T-cell (primary cell): Measurements from ENCODE around the gene ANKRD13D. TPM values are rescaled to one million over a fixed set of nuclear protein-coding genes. Genes with fewer than 3 reads are reported as not detected.

Experiments
- ATAC-seq, 4 experiments: fragments of 200-7000 bp in 3 of 4; fragments of 150-1000 bp in 1 of 4; cut with Tn5 transposase; replicated peaks in 1 of 4; 1 replicate in 3 of 4; 2 replicates in 1 of 4; pipeline ENCODE4 v1.10.0; 2021; ENCODE audit warnings: moderate library complexity in 3 of 4, mild to moderate bottlenecking in 2 of 4, moderate number of reproducible peaks in 1 of 4
- CTCF ChIA-PET, 2 donors: fragments of 300-600 bp; sonication (Branson Sonifier 250); formaldehyde crosslinking; loops; one replicate each; lab custom pipeline; 2022; ENCODE audit warnings: antibody characterized with exemption in 2 of 2; lab: Charles Lee
- POLR2A ChIA-PET, 2 donors: fragments of 300-600 bp; sonication (Branson Sonifier 250); formaldehyde crosslinking; loops; one replicate each; lab custom pipeline; 2022; ENCODE audit warnings: antibody characterized with exemption in 2 of 2; lab: Charles Lee
- DNase-seq, 35 experiments: peaks; one replicate each; pipeline versions ENCODE4 v3.0.0 to v3.0.0-alpha.2; 2013 to 2023
- H3K27ac ChIP-seq: one replicate; pipeline ENCODE4 v1.5.1; 2013; ENCODE audit warnings: low read length
- H3K27me3 ChIP-seq, 2 experiments: replicated peaks in 1 of 2; 1 replicate in 1 of 2; 2 replicates in 1 of 2; pipeline versions ENCODE4 v1.6.1 to v1.7.0; 2013; ENCODE audit warnings: low read length in 1 of 2, mixed read lengths in 1 of 2; ENCODE audit not compliant: control insufficient read depth in 2 of 2, insufficient read depth in 2 of 2; ENCODE audit errors: extremely low read depth in 1 of 2
- H3K36me3 ChIP-seq, 2 donors: 1 replicate in 1 of 2; 2 replicates in 1 of 2; pipeline versions ENCODE4 v1.6.1 to v1.7.0; 2013; ENCODE audit warnings: low read length in 1 of 2; ENCODE audit not compliant: control insufficient read depth in 2 of 2, insufficient read depth in 1 of 2; ENCODE audit errors: extremely low read depth in 1 of 2
- H3K4me1 ChIP-seq, 2 experiments: 1 replicate in 1 of 2; 2 replicates in 1 of 2; pipeline versions ENCODE4 v1.6.1 to v1.7.0; 2013; ENCODE audit warnings: low read length in 2 of 2, mixed read lengths in 1 of 2; ENCODE audit not compliant: insufficient read depth in 2 of 2, control insufficient read depth in 1 of 2; ENCODE audit errors: extremely low read depth in 1 of 2
- H3K4me3 ChIP-seq, 2 donors: 1 replicate in 1 of 2; 2 replicates in 1 of 2; pipeline versions ENCODE4 v1.5.1 to v1.7.0; 2013; ENCODE audit warnings: mild to moderate bottlenecking in 2 of 2, low read length in 1 of 2, moderate library complexity in 1 of 2; ENCODE audit not compliant: control insufficient read depth in 1 of 2; ENCODE audit errors: extremely low read depth in 1 of 2
- H3K9me3 ChIP-seq: 2 replicates; pipeline ENCODE4 v1.7.0; 2013
- H3K27ac Mint-ChIP-seq, 2 donors: one replicate each; pipeline ENCODE4 v1.8.0; 2020 to 2021; ENCODE audit warnings: mild to moderate bottlenecking in 2 of 2, mixed read lengths in 2 of 2
- H3K27me3 Mint-ChIP-seq, 2 donors: one replicate each; pipeline ENCODE4 v1.8.0; 2021 to 2022; ENCODE audit warnings: mixed read lengths in 2 of 2
- H3K36me3 Mint-ChIP-seq: one replicate; pipeline ENCODE4 v1.8.0; 2021; ENCODE audit warnings: mixed read lengths
- H3K4me1 Mint-ChIP-seq, 3 donors: one replicate each; pipeline ENCODE4 v1.8.0; 2020 to 2022; ENCODE audit warnings: mixed read lengths in 3 of 3, mild to moderate bottlenecking in 1 of 3
- H3K4me3 Mint-ChIP-seq, 3 donors: one replicate each; pipeline ENCODE4 v1.8.0; 2020 to 2022; ENCODE audit warnings: mild to moderate bottlenecking in 3 of 3, mixed read lengths in 3 of 3, moderate library complexity in 3 of 3
- H3K9me3 Mint-ChIP-seq, 3 donors: one replicate each; pipeline ENCODE4 v1.8.0; 2020 to 2022; ENCODE audit warnings: mixed read lengths in 3 of 3
- WGBS: methylation state at CpG from one replicate; pipeline ENCODE4 v1.1.5; 2013; ENCODE audit warnings: missing lambda C conversion rate; ENCODE audit not compliant: insufficient coverage; 5-methylcytosine and 5-hydroxymethylcytosine counted together
- total RNA-seq, 35 experiments: library from RNA in 6 of 35; stranded (reverse) in 6 of 35; fragments of 120-200 nt in 1 of 35; gene quantifications; one replicate each; pipeline versions ENCODE4 v1.2.1 to v1.2.4 and lab custom pipeline; 2013 to 2026

The ANKRD13D gene
- total RNA-seq, 5 donors from 2014 or later (not counting 1 experiment from before 2014, with no cell fraction given): 150 to 249 (median 237) TPM

DNA sequence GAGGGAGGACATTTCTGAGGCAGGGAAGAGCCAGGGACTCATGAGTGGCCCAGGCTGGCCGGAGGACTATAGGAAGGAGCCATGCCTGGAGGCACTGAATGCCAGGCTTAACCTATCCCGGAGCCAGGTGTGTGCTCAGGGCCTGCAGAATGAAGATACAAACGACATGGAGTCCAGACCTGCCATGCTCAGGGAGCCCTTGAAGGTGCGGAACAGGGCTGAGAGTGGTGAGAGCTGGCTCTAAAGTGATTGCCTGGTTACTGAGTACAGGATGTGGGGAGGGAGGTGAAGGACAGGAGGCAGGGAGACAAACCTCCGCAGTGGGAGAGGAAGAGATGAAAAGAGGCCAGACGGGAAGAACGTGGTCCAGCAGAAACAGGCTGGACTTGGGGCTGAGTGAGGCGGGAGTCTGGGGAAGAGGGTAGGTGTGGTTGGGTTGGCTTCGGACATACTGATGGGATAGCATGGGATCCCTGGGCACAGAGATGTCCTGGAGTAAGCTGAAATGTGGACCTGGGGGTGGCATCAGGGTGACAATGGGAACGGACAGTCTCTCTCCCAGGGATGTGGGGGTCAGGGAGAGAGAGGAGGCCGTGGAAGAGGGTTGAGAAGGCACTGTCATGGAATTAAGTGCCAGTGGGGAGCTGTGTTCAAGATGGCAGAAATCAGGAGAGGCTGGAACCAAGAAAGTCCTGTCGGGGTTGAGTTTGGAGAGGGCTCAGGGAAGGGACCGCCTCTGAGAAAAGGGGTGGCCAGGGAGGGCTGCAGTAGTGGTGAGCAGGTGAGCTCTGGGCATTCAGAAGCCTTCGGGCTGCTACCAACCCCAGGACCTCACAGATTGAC is 1.5 kb upstream of the ANKRD13D start:
- Histone ChIP-seq H3K9me3 (no peaks in the 10 kb centered on the region), H3K4me3 (peak overlapping the region; percentile 63 to 93), H3K27ac (peak overlapping the region; percentile 96), H3K36me3 (peaks cover 25 to 68% of the 10 kb centered on the region in 2 donors), H3K4me1 (peaks cover 17 to 90% of the 10 kb centered on the region in 2 experiments), H3K27me3 (no peaks in the 10 kb centered on the region)
- Mint-ChIP-seq H3K9me3 (no peaks in the 10 kb centered on the region), H3K4me3 (peak overlapping the region; percentile 69 to 77 (median 75)), H3K27ac (peak overlapping the region; percentile 93 to 98), H3K36me3 (peaks cover 11% of the 10 kb centered on the region), H3K27me3 (no peaks in the 10 kb centered on the region), H3K4me1 (peaks cover 47 to 67% (median 62%) of the 10 kb centered on the region in 3 donors)
- POLR2A ChIA-PET: interaction anchor here (0.6 to 1.5 kb wide), 4 partner anchors 9 to 115 kb away, joined by 3 to 4 read pairs (median 3); no protein-coding TSS in a partner anchor
- CTCF ChIA-PET: interaction anchor here in 1 of 2 donors (0.9 to 1.3 kb wide), 4 partner anchors 10 to 48 kb away, joined by 3 to 8 read pairs (median 3); no protein-coding TSS in a partner anchor
- DNase-seq (peak in 13 of 35 experiments; percentile 34 to 70 (median 44)), ATAC-seq (peak in 3 of 4 experiments; percentile 7 to 25 (median 18))
- WGBS: 28% methylated on average over 13 of the region's 14 CpGs

DNA sequence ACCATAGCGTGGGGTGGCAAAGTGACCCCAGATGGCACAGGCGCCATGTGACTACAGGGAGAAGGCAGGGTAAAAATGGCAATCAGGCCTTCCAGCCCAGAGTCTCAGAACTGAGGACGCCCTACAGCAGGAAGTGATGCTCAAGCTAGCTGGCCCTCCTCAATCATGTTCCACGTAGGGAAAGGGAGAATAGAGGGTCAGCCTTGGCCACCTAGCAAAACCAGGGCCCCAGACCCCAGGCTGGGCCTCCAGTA is 978 bp upstream of the ANKRD13D start:
- ATAC-seq (peak in 2 of 4 experiments; percentile 9), DNase-seq (no peak)
- peaks cover 52 to 69% (median 67%) of the 10 kb centered on the region in 3 donors for H3K4me1 Mint-ChIP-seq
- CTCF ChIA-PET: interaction anchor here in 1 of 2 donors (0.6 to 1.7 kb wide), 6 partner anchors 10 to 90 kb away, joined by 3 to 8 read pairs (median 4); no protein-coding TSS in a partner anchor
- H3K27me3 Mint-ChIP-seq: no peaks in the 10 kb centered on the region
- H3K27me3 ChIP-seq: no peaks in the 10 kb centered on the region
- no peaks in the 10 kb centered on the region for H3K9me3 ChIP-seq
- peaks cover 21 to 63% of the 10 kb centered on the region in 2 donors for H3K36me3 ChIP-seq
- no peaks in the 10 kb centered on the region for H3K9me3 Mint-ChIP-seq
- H3K4me1 ChIP-seq: peaks cover 23 to 84% of the 10 kb centered on the region in 2 experiments
- POLR2A ChIA-PET: interaction anchor here (0.6 to 1.5 kb wide), 3 partner anchors 8 to 115 kb away, joined by 3 read pairs; no protein-coding TSS in a partner anchor
- H3K4me3 ChIP-seq: peak overlapping the region; percentile 63 to 93
- peak overlapping the region; percentile 93 to 98 for H3K27ac Mint-ChIP-seq
- H3K4me3 Mint-ChIP-seq: peak overlapping the region; percentile 69 to 77 (median 75)
- WGBS: 0% methylated on average over 1 of the region's 4 CpGs
- H3K36me3 Mint-ChIP-seq: peaks cover 16% of the 10 kb centered on the region
- peak overlapping the region; percentile 96 for H3K27ac ChIP-seq

DNA sequence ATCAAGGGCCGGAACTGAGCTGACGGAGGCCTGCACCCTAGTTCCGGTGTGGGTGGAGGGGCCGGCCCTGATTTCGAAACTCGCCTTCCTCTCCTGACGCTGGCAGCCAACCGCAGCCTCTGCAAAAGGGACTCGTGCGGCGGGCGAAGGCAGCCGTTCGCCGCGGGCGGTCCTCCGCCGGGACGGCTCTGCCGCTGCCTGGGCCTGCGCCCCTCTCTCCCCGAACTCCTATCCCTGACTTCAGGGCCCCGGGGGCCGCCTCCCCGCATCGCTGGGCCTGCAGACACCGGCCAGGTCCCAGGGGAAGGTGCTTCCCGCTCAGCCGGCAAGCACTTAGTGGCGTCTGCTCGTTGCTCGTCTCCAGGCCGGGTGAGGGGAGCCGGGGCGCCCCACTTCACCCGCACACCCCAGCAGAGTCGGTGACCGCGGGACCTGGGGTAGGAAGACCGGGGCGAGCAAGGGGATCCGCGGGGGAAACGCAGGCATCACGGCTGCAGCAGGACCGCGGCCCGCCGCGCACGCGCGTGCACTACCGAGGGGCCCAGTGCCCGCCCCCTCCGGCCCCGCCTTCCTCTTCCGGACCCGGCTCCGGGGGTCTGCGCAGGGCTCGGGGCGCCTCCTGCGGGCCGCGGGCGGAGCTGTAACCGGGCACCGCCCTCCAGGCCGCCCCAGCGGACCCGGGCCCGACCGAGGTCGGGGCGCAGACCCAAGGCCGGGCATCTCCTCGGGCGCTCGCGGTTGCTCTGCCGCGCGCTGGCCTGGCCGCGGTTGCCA is 464 bp upstream of the ANKRD13D start:
- ATAC-seq: peak; percentile 72 to 78 (median 74)
- Histone ChIP-seq H3K27ac (peak overlapping the region; percentile 96), H3K4me3 (peak overlapping the region; percentile 63 to 93), H3K27me3 (no peaks in the 10 kb centered on the region), H3K4me1 (peaks cover 25 to 83% of the 10 kb centered on the region in 2 experiments), H3K36me3 (peaks cover 17 to 58% of the 10 kb centered on the region in 2 donors), H3K9me3 (no peaks in the 10 kb centered on the region)
- Mint-ChIP-seq H3K27ac (peak overlapping the region; percentile 93 to 98), H3K4me1 (peaks cover 53 to 70% (median 70%) of the 10 kb centered on the region in 3 donors), H3K9me3 (no peaks in the 10 kb centered on the region), H3K36me3 (peaks cover 16% of the 10 kb centered on the region), H3K27me3 (no peaks in the 10 kb centered on the region), H3K4me3 (peak overlapping the region; percentile 69 to 77 (median 75))
- 0% methylated on average over 82 of the region's 87 CpGs for WGBS
- peak; percentile 77 to 93 (median 87) for DNase-seq
- ChIA-PET CTCF (interaction anchor here (0.5 to 1.7 kb wide), 8 partner anchors 11 to 660 kb away, joined by 3 to 8 read pairs (median 4); no protein-coding TSS in a partner anchor), POLR2A (interaction anchor here (0.5 to 1.5 kb wide), 3 partner anchors 8 to 47 kb away, joined by 3 read pairs; partner anchors contain the start of gene GRK2 (in 1 of the 2))

DNA sequence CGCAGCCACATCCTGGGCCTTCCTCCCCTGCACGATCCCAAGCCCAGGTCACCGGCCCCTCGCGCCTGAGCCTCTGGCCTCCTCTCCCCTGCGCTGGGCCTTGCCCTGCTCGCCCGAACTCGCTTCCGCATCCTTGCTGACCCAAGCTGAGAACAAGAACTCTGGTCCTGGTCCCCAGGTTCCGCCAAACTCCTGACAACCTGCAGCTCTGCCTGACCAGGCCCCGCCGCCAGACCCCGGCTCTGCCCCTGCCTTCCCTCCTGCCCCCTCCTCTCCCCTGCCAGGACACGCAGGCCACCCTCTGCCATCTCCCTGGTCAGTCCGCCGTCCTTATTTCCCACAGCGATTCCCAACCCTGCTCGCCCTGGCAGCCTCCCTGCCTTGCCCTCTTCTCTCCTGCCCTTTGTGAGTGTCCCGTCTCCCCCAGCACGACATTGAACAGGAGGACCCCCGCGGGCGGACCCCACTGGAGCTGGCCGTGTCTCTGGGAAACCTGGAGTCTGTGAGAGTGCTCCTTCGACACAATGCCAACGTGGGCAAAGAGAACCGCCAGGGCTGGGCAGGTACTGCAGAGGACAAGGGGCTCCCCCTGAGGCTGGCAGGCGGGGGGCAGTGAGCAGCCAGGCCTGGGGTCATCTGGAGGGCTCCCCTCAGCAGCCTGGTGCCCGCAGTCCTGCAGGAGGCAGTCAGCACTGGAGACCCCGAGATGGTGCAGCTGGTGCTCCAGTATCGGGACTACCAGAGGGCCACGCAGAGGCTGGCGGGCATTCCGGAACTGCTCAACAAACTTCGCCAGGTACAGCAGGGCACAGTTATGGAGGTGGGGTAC is 762 bp downstream of the ANKRD13D start:
- Histone ChIP-seq H3K4me1 (peaks cover 27 to 71% of the 10 kb centered on the region in 2 experiments), H3K36me3 (peaks cover 7 to 49% of the 10 kb centered on the region in 2 donors), H3K9me3 (no peaks in the 10 kb centered on the region), H3K4me3 (peak overlapping the region; percentile 60 to 74), H3K27ac (peak overlapping the region; percentile 62), H3K27me3 (no peaks in the 10 kb centered on the region)
- WGBS: 35% methylated on average over 34 of the region's 36 CpGs
- CTCF ChIA-PET: interaction anchor here (0.6 to 1.7 kb wide), 3 partner anchors 22 to 661 kb away, joined by 3 to 5 read pairs (median 3); no protein-coding TSS in a partner anchor
- ATAC-seq (no peak), DNase-seq (no peak)
- Mint-ChIP-seq H3K4me1 (peaks cover 58 to 70% (median 70%) of the 10 kb centered on the region in 3 donors), H3K27ac (peak overlapping the region; percentile 91 to 95), H3K36me3 (peaks cover 19% of the 10 kb centered on the region), H3K4me3 (peak overlapping the region; percentile 85 to 89 (median 85)), H3K27me3 (no peaks in the 10 kb centered on the region), H3K9me3 (no peaks in the 10 kb centered on the region)
- POLR2A ChIA-PET: no interaction called here

DNA sequence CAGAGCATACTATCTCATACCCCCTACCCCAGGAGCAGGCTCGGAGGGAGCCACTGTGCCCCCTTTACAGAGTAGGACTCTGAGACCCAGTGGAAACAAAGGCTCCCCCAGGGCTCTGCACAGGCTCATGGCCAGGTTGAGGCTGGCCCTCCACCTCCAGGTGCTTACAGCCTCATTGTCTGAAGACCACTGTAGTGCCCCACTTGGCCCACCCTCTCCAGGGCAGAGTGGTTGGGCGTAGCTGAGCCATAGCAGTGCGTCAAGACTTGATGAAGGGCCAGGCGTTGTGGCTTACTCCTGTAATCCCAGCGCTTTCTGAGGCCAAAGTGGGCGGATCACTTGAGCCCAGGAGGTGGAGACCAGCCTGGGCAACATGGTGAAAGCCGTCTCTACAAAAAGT is 1.7 kb downstream of the ANKRD13D start:
- H3K27me3 ChIP-seq: no peaks in the 10 kb centered on the region
- no peaks in the 10 kb centered on the region for H3K9me3 ChIP-seq
- peak overlapping the region; percentile 62 for H3K27ac ChIP-seq
- peaks cover 2 to 48% of the 10 kb centered on the region in 2 donors for H3K36me3 ChIP-seq
- peaks cover 23% of the 10 kb centered on the region for H3K36me3 Mint-ChIP-seq
- ChIA-PET CTCF (interaction anchor here in 1 of 2 donors (0.7 kb wide), 1 partner anchor 13 kb away, joined by 13 read pairs; no protein-coding TSS in a partner anchor), POLR2A (interaction anchor here in 1 of 2 donors (0.7 kb wide), 1 partner anchor 23 kb away, joined by 3 read pairs; no protein-coding TSS in a partner anchor)
- no peaks in the 10 kb centered on the region for H3K27me3 Mint-ChIP-seq
- H3K4me1 Mint-ChIP-seq: peaks cover 58 to 63% (median 63%) of the 10 kb centered on the region in 3 donors
- H3K4me1 ChIP-seq: peaks cover 26 to 61% of the 10 kb centered on the region in 2 experiments
- H3K4me3 Mint-ChIP-seq: peak overlapping the region; percentile 85 to 89 (median 85)
- WGBS: 92% methylated on average over 7 of the region's 7 CpGs
- ATAC-seq (no peak), DNase-seq (no peak)
- H3K27ac Mint-ChIP-seq: peak overlapping the region; percentile 91 to 95
- H3K9me3 Mint-ChIP-seq: no peaks in the 10 kb centered on the region
- H3K4me3 ChIP-seq: no peak overlapping the region
